HL-60/S4 (cell line): Measurements from ENCODE around the gene FMO1.
"Not testable (repeated sequence)": the region's sequence is repeated elsewhere in the genome, so short reads cannot be mapped to it uniquely, and the experiment has no call there.

Source experiments
- in situ Hi-C: fragments of 300-500 bp; cut with MboI; formaldehyde crosslinking; loops from 2 replicates; pipeline ENCODE4 v1.14.3; 2022; ENCODE audit warnings: low sequenced_read_pairs

The FMO1 gene

DNA sequence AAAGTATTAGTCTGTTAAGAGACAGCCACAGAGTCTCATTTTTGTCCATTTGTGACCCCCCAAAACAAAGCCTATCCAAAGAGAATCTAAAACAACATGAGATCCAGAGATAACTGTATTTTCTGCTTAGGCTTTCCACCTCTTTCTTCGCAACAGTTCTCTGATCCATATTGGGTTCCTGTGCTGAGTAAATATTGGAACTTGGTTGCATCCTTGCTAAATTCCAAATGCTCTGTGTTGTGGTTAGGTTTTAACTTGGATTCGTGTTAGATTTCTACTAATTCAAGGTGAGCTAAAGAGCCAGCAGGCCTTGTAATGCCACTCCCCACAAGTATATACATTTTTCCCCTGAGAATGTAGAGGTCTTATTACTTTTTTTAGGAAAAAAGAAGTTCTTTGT, 29.2 kb downstream of the FMO1 start:
- in situ Hi-C loops = no loop called here

DNA sequence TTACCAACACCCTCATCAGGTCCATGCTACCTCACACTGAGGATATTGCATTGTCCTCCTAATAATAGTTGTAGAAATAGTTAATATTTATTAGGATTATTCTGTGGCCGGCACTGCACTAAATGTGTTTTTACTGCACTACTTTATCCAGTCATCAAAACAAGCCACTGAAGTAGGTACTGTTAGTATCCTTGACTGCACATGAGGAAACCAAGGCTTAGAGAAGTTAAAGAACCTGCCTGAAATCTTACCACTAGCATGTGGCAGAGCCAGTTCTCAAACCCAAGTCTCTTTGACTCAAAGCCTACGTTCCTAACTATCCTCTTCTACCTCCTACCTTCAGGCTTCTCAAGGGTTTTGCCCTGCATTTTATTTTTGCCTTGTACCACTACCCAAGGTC, 30.9 kb downstream of the FMO1 start:
- in situ Hi-C loops = no loop called here

DNA sequence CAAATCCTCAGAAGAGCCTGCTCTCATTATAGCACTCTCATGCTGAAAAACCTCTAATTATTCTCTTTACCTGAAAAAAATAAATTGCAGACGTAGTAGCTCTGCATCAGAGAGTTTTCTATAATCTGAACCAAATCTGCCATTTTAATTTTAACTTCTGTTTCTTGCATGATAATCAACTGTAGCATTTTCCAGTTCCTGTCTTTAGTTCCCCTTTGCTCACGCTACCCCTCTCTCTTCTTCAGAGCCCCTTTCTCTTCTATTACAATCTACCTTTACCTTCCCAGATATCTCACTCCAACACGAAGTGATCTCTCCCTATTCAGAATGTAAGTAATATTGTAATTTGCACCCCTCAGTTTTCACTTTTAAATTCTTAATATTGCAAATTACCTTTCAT, 31.4 kb downstream of the FMO1 start:
- in situ Hi-C loops = no loop called here

DNA sequence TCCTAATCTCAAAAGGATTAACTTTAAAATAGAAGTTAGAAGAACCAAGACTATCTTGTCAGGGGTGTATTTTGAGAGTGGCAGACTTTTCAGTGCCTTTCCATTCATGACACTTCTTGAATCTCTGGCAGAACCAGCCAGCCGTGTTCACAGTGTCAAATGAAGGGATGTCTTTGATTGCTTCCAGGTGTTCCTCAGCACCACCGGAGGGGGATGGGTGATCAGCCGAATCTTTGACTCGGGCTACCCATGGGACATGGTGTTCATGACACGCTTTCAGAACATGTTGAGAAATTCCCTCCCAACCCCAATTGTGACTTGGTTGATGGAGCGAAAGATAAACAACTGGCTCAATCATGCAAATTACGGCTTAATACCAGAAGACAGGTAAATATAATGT, 32.3 kb downstream of the FMO1 start:
- in situ Hi-C loops = no loop called here

DNA sequence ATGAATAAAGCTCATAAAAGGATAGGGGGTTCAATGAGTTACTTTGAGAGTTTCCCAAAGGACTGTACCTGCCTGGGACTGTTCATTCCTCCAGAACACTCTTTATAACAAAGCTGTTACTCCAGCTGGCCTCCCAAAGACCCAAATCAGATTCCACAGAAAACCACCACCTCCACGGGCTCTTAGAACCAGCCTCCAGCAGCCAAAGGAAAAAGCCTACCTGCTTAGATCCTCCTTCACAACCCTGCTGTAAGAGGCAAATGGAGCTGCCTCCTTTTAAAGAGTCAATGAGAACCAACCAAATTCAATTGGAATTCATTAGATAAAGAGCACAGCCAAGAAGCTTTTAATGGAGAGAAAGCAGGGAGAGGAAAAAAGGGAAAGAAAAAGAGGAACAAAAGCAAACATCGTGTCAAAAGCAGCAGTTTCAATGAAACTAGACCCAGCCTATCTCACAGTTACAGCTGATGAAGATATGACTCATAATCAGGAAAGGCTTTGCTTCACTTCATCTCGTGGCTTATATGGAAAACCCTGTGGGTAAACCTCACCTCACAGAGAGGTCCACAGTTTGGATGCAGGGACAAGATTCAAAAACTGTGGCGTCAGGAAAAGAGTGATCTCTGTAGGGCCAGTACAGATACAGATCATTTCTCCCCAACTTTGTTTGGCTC, 37.9 kb downstream of the FMO1 start:
- in situ Hi-C loops = no loop called here

DNA sequence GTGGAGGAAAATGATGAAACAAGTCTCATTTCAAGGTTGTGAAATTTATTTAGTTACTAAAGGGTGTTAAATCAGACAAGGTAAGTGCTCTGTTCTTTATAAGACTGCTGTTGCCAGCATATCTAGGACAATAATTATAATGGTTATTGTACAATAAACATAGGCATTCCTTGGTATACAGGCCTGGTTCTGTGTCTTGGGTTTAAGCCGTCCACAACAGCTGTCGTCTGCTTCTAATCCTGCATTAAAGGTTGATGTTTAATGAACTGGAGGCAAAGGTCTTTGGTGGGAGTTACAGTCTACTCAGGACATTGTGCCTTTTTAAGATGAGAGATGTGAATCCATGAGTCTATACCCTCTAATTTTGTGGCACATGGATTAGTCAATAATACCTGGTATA, 42.3 kb downstream of the FMO1 start:
- in situ Hi-C loops = no loop called here

- in situ Hi-C loops = no loop called here
These were observed 44.5 kb downstream of the FMO1 start for GRCh38 chr1:171292799-171293198.

GRCh38 chr1:171295383-171295782, 47.1 kb downstream of the FMO1 start:
- in situ Hi-C loops = not testable (repeated sequence)

GRCh38 chr1:171295821-171296220, 47.5 kb downstream of the FMO1 start:
- in situ Hi-C loops = no loop called here

DNA sequence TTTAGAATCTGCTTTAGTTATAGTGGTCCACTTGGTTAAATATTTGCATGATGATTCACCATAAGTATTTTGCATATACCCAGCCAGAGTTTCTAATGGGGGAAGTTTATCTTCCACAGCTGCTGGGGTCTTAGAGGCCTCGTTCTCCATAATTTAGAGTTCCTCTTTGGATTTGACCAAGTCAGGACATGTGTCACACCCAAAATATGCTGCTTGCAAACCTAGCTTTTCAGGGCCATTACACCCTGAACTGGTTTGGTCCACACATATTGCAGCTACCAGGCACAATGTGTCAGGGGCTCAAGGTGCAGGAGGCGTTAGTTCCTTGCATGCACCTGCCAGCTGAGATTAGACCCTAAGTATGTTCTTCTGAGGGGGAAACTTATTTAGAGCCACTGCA, 48.6 kb downstream of the FMO1 start:
- in situ Hi-C loops = no loop called here

DNA sequence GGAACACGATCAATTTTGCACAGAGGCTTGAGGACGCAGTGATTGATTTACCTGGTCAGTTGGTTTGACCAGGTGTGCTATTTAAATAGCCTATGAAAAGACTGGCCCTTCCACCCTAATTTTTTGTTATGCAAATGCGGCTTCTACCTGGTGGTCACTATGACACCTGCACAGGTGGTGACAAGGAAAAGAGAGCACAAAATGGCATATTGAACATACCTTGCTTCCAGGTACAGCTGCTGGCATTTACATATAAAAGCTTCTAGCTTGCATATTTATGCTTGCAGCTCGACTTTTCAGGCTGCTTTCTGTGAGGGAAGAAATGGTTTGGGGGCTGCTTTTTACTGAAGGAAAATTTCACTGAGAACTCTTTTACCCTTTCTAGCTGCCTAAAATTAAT, 50.4 kb downstream of the FMO1 start:
- in situ Hi-C loops = no loop called here

DNA sequence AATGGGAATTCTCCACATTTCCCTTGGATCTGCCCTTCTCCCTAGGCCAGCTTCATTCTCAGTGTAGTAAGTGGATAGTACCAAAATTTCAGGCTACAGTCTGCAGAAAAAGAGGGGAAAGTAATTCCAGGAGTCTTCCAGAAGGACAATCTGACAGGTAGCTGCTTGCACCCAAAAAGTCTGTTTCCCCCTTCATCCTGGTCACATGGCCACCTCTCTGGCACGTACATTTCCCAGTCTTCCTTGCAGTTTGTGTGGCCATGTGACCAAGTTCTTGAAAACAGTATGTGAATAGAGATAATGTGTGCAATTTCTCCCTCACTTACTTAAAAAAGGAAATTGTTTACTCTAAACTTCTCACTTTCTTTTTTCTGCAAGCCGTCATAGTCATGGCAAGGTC, 51.0 kb downstream of the FMO1 start:
- in situ Hi-C loops = no loop called here

- in situ Hi-C loops = no loop called here
These were observed 52.1 kb downstream of the FMO1 start for GRCh38 chr1:171300401-171300800.

- in situ Hi-C loops = no loop called here
These were observed 62.4 kb downstream of the FMO1 start for GRCh38 chr1:171310661-171311087.

DNA sequence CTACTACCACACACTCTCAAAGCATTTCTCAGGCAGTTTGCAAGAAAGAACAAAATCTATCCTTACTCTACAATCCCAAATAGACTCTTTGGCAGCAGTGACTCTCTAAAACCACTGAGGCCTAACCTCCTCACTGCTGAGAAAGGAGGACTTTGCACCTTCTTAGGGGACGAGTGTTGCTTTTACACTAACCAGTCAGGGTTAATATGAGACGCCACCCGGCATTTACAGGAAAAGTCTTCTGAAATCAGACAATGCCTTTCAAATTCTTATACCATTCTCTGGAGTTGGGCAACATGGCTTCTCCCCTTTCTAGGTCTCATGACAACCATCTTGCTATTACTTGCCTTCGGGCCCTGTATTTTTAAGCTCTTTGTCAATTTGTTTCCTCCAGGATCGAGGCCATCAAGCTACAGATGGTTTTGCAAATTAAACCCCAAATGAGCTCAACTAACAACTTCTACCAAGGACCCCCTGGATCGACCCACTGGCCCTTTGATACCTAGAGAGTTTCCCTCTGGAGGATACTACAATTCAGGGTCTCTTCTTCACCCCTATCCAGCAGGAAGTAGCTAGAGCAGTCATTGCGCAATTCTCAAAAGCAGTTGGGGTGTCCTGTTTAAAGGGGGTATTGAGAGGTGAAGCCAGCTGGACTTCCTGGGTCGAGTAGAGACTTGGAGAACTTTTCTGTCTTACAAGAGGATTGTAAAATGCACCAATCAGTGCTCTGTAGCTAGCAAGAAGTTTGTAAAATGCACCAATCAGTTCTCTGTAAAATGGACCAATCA, 63.7 kb downstream of the FMO1 start:
- in situ Hi-C loops = no loop called here

- in situ Hi-C loops = no loop called here
These were observed 65.1 kb downstream of the FMO1 start for GRCh38 chr1:171313319-171313834.

GRCh38 chr1:171313835-171314320, 65.6 kb downstream of the FMO1 start, which contains the start of gene FMO4:
Gene FMO4, plus strand, starts transcription at chr1:171314183. Its CDS starts 5,643 bp downstream, at chr1:171319826.
- in situ Hi-C loops = no loop called here

DNA sequence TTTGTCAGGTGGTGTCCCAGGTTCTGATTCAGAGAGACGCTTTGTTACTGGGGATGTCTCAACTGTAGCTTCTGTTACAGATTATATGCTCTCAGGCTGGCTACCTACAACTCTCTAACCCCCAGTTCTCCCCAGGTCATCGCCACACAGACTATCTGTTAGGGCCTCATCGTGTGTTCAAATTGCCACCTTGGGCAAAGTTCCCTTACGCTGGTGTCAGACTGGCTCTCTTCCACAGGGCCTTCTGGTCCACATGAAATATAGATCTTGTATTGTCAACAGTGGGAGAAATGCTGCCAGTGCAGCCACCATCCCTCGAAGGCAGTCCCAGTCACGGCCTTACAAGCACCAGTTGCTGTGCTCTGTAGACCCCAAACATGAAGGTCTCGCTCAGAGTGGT, 81.0 kb downstream of the FMO1 start:
- in situ Hi-C loops = no loop called here

GRCh38 chr1:171334024-171334640, 85.8 kb downstream of the FMO1 start:
- in situ Hi-C loops = no loop called here
